OCI-M1 (cell line): ENCODE data around the gene MMRN2.
A peak's percentile ranks its signal among the peaks of the same experiment; 100 is the strongest.

Experiments
- DNase-seq: peaks from one replicate; lab custom pipeline; 2025; lab: John Stamatoyannopoulos, UW

MMRN2 gene

GRCh38 chr10:86970162-86970981, 13.0 kb upstream of the MMRN2 start:
- no peak for DNase-seq

- DNase-seq: no peak
Measured at GRCh38 chr10:86969421-86970041, 12.1 kb upstream of the MMRN2 start.

- DNase-seq: no peak
Measured at GRCh38 chr10:86968994-86969355, 11.6 kb upstream of the MMRN2 start.

GRCh38 chr10:86968271-86968993, 11.0 kb upstream of the MMRN2 start, which contains the start of gene ADIRF:
ADIRF (plus strand) TSS chr10:86968482; CDS start chr10:86968545, 63 bp downstream.
- DNase-seq: no peak

GRCh38 chr10:86967481-86967941, 10.1 kb upstream of the MMRN2 start:
- DNase-seq: no peak

GRCh38 chr10:86965986-86966654, 8.7 kb upstream of the MMRN2 start:
- no peak for DNase-seq

GRCh38 chr10:86964847-86965190, 7.4 kb upstream of the MMRN2 start:
- no peak for DNase-seq

- DNase-seq: no peak
Measured at GRCh38 chr10:86964061-86964846, 6.8 kb upstream of the MMRN2 start.

GRCh38 chr10:86963341-86963919, 6.0 kb upstream of the MMRN2 start:
- no peak for DNase-seq

GRCh38 chr10:86962981-86963310, 5.5 kb upstream of the MMRN2 start:
- no peak for DNase-seq

GRCh38 chr10:86962136-86962980, 4.9 kb upstream of the MMRN2 start:
- no peak for DNase-seq

GRCh38 chr10:86961481-86962091, 4.2 kb upstream of the MMRN2 start:
- no peak for DNase-seq

- no peak for DNase-seq
Measured at GRCh38 chr10:86960863-86961434, 3.5 kb upstream of the MMRN2 start.

- DNase-seq: peak; percentile 90
Measured at GRCh38 chr10:86960003-86960862, 2.8 kb upstream of the MMRN2 start.

- DNase-seq: no peak
Measured at GRCh38 chr10:86959737-86960002, 2.3 kb upstream of the MMRN2 start.

- DNase-seq: peak; percentile 71
Measured at GRCh38 chr10:86958901-86959736, 1.7 kb upstream of the MMRN2 start.

GRCh38 chr10:86958116-86958900, 893 bp upstream of the MMRN2 start, which contains the start of gene SNCG:
SNCG (plus strand) TSS chr10:86958599; CDS start chr10:86958698, 99 bp downstream.
- DNase-seq: no peak
